ENCODE measurements around the gene INTS3. TPM values are rescaled to one million over a fixed set of nuclear protein-coding genes. Genes with fewer than 3 reads are reported as not detected.

Gene INTS3
- total RNA-seq, 2 donors from 2014 or later, result 21.8 to 26.7 TPM

GRCh38 chr1:153746174-153746573 lies 18.3 kb downstream of the INTS3 start:
- Histone ChIP-seq H3K27me3 (no peaks in the 10 kb centered on the region), H3K9me3 (no peaks in the 10 kb centered on the region), H3K4me3 (no peak overlapping the region), H3K4me1 (peaks cover 0 to 61% of the 10 kb centered on the region in 2 donors), H3K36me3 (peaks cover 57% of the 10 kb centered on the region), H3K27ac (no peak overlapping the region)
- no peak for DNase-seq (ENCODE audit: low spot score)
- no peak for TF ChIP-seq CTCF (IDR thresholded peaks at IDR 0.05)

- Histone ChIP-seq H3K27ac (peak overlapping the region; percentile 71 to 74), H3K27me3 (no peaks in the 10 kb centered on the region), H3K4me3 (no peak overlapping the region), H3K9me3 (no peaks in the 10 kb centered on the region), H3K36me3 (peaks cover 59% of the 10 kb centered on the region), H3K4me1 (peaks cover 0 to 66% of the 10 kb centered on the region in 2 donors)
- no peak for TF ChIP-seq CTCF (IDR thresholded peaks at IDR 0.05)
- no peak for DNase-seq (ENCODE audit: low spot score)
Observed at GRCh38 chr1:153748903-153749302, 21.1 kb downstream of the INTS3 start.

GRCh38 chr1:153749408-153750005 lies 21.7 kb downstream of the INTS3 start:
- peak; percentile 94 for DNase-seq (ENCODE audit: low spot score)
- peak overlapping the region; percentile 71 to 74 for H3K27ac ChIP-seq
- H3K36me3 ChIP-seq, result peaks cover 59% of the 10 kb centered on the region
- peak; percentile 93 for TF ChIP-seq CTCF (IDR thresholded peaks at IDR 0.05)
- H3K27me3 ChIP-seq, result no peaks in the 10 kb centered on the region
- H3K9me3 ChIP-seq, result no peaks in the 10 kb centered on the region
- peaks cover 0 to 66% of the 10 kb centered on the region in 2 donors for H3K4me1 ChIP-seq
- no peak overlapping the region for H3K4me3 ChIP-seq

- Histone ChIP-seq H3K27me3 (no peaks in the 10 kb centered on the region), H3K4me3 (no peak overlapping the region), H3K4me1 (peaks cover 0 to 66% of the 10 kb centered on the region in 2 donors), H3K27ac (peak overlapping the region; percentile 71 to 74), H3K9me3 (no peaks in the 10 kb centered on the region), H3K36me3 (peaks cover 60% of the 10 kb centered on the region)
- no peak for DNase-seq (ENCODE audit: low spot score)
- TF ChIP-seq CTCF (IDR thresholded peaks at IDR 0.05), result no peak
Observed at GRCh38 chr1:153750026-153750995, 22.5 kb downstream of the INTS3 start.

- TF ChIP-seq CTCF (IDR thresholded peaks at IDR 0.05), result no peak
- Histone ChIP-seq H3K27ac (peak overlapping the region; percentile 51 to 74), H3K27me3 (no peaks in the 10 kb centered on the region), H3K4me1 (peaks cover 0 to 60% of the 10 kb centered on the region in 2 donors), H3K4me3 (no peak overlapping the region), H3K36me3 (peaks cover 72% of the 10 kb centered on the region), H3K9me3 (no peaks in the 10 kb centered on the region)
- DNase-seq (ENCODE audit: low spot score), result no peak
Observed at GRCh38 chr1:153752072-153752471, 24.2 kb downstream of the INTS3 start.

Measured in right atrium auricular region (tissue), 2 donors.